K562 (cell line): ENCODE results near the gene NOS1. TPM values are rescaled to one million over a fixed set of nuclear protein-coding genes. Genes with fewer than 3 reads are reported as not detected.

Source experiments
- ATAC-seq: fragments of 200-7000 bp; cut with Tn5 transposase; 3 replicates; pipeline ENCODE4 v1.9.1; 2020; ENCODE audit warnings: moderate library complexity
- BruUV-seq: library from RNA; stranded (reverse); fragments of 400-500 nt; replicated peaks from 2 replicates; lab custom pipeline; 2021; lab: Mats Ljungman, UMichigan
- CTCF ChIA-PET: fragments of 300-600 bp; formaldehyde crosslinking; extraction: SDS; loops from one replicate; lab custom pipeline; 2021; ENCODE audit warnings: low intra/inter-chr PET ratio; lab: Yijun Ruan, JAX
- POLR2A ChIA-PET: fragments of 300-600, 350-650 bp; sonication (Branson Sonifier 250); formaldehyde crosslinking; extraction: SDS; loops from one replicate; lab custom pipeline; 2021; ENCODE audit warnings: antibody characterized with exemption, inconsistent platforms; lab: Yijun Ruan, JAX
- DNase-seq, 4 experiments: peaks; one replicate each; pipeline versions ENCODE4 v3.0.0 to v3.0.0-alpha.2; 2011 to 2018; ENCODE audit warnings: low spot score in 3 of 4, mixed read lengths in 3 of 4; ENCODE audit errors: extremely low read depth in 1 of 4
- FAIRE-seq: peaks from 2 replicates; lab custom pipeline; 2011; peaks lifted over from hg19 to GRCh38; lab: Jason Lieb, UNC
- H2AFZ ChIP-seq: 2 replicates; pipeline ENCODE4 v1.6.0; 2011; ENCODE audit warnings: low read depth, low read length, control low read depth, inconsistent platforms
- H3K27ac ChIP-seq: fragments of 200-600 bp; 3 replicates; pipeline ENCODE4 v1.8.0; 2011; ENCODE audit warnings: low read depth, mild to moderate bottlenecking, control low read depth, inconsistent platforms, low read length, moderate library complexity, mixed read lengths; ENCODE audit errors: extremely low read depth
- H3K27me3 ChIP-seq, 2 experiments: fragments of 300-600 bp in 1 of 2; 2 replicates in 1 of 2; 3 replicates in 1 of 2; pipeline versions ENCODE4 v1.6.0 to v1.8.0; 2011; ENCODE audit warnings: inconsistent platforms in 2 of 2, low read length in 2 of 2, mild to moderate bottlenecking in 1 of 2, mixed read lengths in 1 of 2, moderate library complexity in 1 of 2; ENCODE audit not compliant: control insufficient read depth in 2 of 2, insufficient read depth in 2 of 2
- H3K36me3 ChIP-seq: fragments of 300-600 bp; 3 replicates; pipeline ENCODE4 v1.8.0; 2011; ENCODE audit warnings: mild to moderate bottlenecking, low read length, inconsistent platforms; ENCODE audit not compliant: control insufficient read depth, insufficient read depth
- H3K4me1 ChIP-seq, 2 experiments: fragments of 200-600 bp in 1 of 2; replicated peaks in 1 of 2; 2 replicates in 1 of 2; 3 replicates in 1 of 2; pipeline versions ENCODE4 v1.5.1 to v1.8.0; 2011; ENCODE audit warnings: inconsistent platforms in 2 of 2, low read length in 2 of 2, mild to moderate bottlenecking in 1 of 2, mixed read lengths in 1 of 2, moderate library complexity in 1 of 2; ENCODE audit not compliant: control insufficient read depth in 2 of 2, insufficient read depth in 2 of 2
- H3K4me2 ChIP-seq: 2 replicates; pipeline ENCODE4 v1.6.1; 2011; ENCODE audit warnings: low read length, control low read depth, inconsistent platforms, mixed read lengths; ENCODE audit not compliant: insufficient read depth
- H3K4me3 ChIP-seq: fragments of 200-600 bp; sonication (generic), shearing (Covaris generic); 2 replicates; pipeline ENCODE4 v1.5.1; 2016; ENCODE audit warnings: control low read depth, inconsistent platforms
- H3K79me2 ChIP-seq: fragments of 200-600 bp; 3 replicates; pipeline ENCODE4 v1.8.0; 2011; ENCODE audit warnings: low read length, inconsistent platforms; ENCODE audit not compliant: control insufficient read depth, insufficient read depth
- H3K9ac ChIP-seq, 2 experiments: 2 replicates each; pipeline versions ENCODE4 v1.6.0 to v1.6.1; 2011; ENCODE audit warnings: low read depth in 2 of 2, low read length in 2 of 2, control low read depth in 1 of 2, inconsistent platforms in 1 of 2, mild to moderate bottlenecking in 1 of 2, mixed read lengths in 1 of 2; ENCODE audit not compliant: insufficient read depth in 1 of 2
- H3K9me1 ChIP-seq: one replicate; pipeline ENCODE4 v1.6.0; 2011; ENCODE audit warnings: inconsistent platforms, mild to moderate bottlenecking, low read length, moderate library complexity; ENCODE audit not compliant: control insufficient read depth, insufficient read depth
- H3K9me3 ChIP-seq: replicated peaks from 2 replicates; pipeline ENCODE4 v1.5.1; 2011; ENCODE audit warnings: low read depth, low read length, inconsistent platforms; ENCODE audit not compliant: control insufficient read depth, insufficient read depth
- H4K20me1 ChIP-seq: replicated peaks from 2 replicates; pipeline ENCODE4 v1.6.1; 2011; ENCODE audit warnings: low read length, inconsistent platforms, mixed read lengths; ENCODE audit not compliant: control insufficient read depth, insufficient read depth
- CREB3L1 ChIP-seq: fragments of 450-650 bp; IDR thresholded peaks from 2 replicates; pipeline ENCODE4 v1.6.1; 2014; ENCODE audit warnings: low read depth, mild to moderate bottlenecking, moderate library complexity, borderline replicate concordance
- FUS ChIP-seq: fragments of 200-400 bp; formaldehyde crosslinking; optimal IDR thresholded peaks from 2 replicates; pipeline ENCODE3; 2017; ENCODE audit warnings: low read depth, low read length
- NR2C2 ChIP-seq, 2 experiments: fragments of 200-800 bp in 1 of 2; sonication (Bioruptor generic) in 1 of 2; sonication (generic) in 1 of 2; formaldehyde crosslinking in 1 of 2; IDR thresholded peaks; 2 replicates each; pipeline versions ENCODE4 v1.6.1 to v1.8.0; 2016 to 2022; ENCODE audit warnings: mild to moderate bottlenecking in 1 of 2, missing compliant biosample characterization in 1 of 2, missing genetic modification characterization in 1 of 2, missing genetic modification reagents in 1 of 2
- SP1 ChIP-seq: sonication (generic); formaldehyde crosslinking; IDR thresholded peaks from 2 replicates; pipeline ENCODE4 v1.8.1; 2022; ENCODE audit warnings: mild to moderate bottlenecking, missing genetic modification reagents
- TAF7 ChIP-seq: fragments of 450-650 bp; IDR thresholded peaks from 2 replicates; pipeline ENCODE4 v1.6.1; 2016; ENCODE audit warnings: missing genetic modification characterization, missing compliant biosample characterization
- XRCC3 ChIP-seq: fragments of 450-650 bp; IDR thresholded peaks from 2 replicates; pipeline ENCODE4 v1.6.1; 2017; ENCODE audit warnings: mild to moderate bottlenecking, moderate library complexity
- ZNF699 ChIP-seq: fragments of 250-450 bp; sonication (Bioruptor Pico); IDR thresholded peaks from 2 replicates; pipeline ENCODE4 v1.8.0; 2021; ENCODE audit warnings: mild to moderate bottlenecking, moderate library complexity; ENCODE audit not compliant: insufficient replicate concordance
- WGBS: fragments of 100-300 bp; shearing (Covaris generic); methylation state at CpG from one replicate; pipeline ENCODE4 v1.1.6; 2016; ENCODE audit warnings: low coverage, mixed read lengths; ENCODE audit not compliant: insufficient coverage; ENCODE audit errors: missing lambda C conversion rate; 5-methylcytosine and 5-hydroxymethylcytosine counted together
- in situ Hi-C: fragments of 300-500 bp; cut with MboI; formaldehyde crosslinking; loops from 4 replicates; pipeline ENCODE4 v1.15.0; 2018; ENCODE audit warnings: inconsistent platforms, mixed read lengths
- intact Hi-C: fragments of 100-400 bp; cut with micrococcal nuclease; formaldehyde crosslinking; loops from 2 replicates; pipeline ENCODE4 v1.14.2; 2022
- polyA plus RNA-seq, 8 experiments: library from polyadenylated mRNA; depleted of rRNA in 4 of 8; stranded (reverse) in 5 of 8; unstranded in 3 of 8; fragments of >200 nt; fragmentation: Nextera tagmentation in 2 of 8; fragmentation: Illumina TruSeq in 1 of 8; extraction: Ambion mirVana in 2 of 8; extraction: Trizol in 1 of 8; gene quantifications; 2 replicates each; pipeline versions ENCODE4 v1.2.1 to v1.2.3, GENCODE V29; 2011 to 2014; ENCODE audit warnings: inconsistent platforms in 1 of 8, missing spikeins in 1 of 8
- total RNA-seq, 7 experiments: library from RNA; depleted of rRNA in 6 of 7; stranded (reverse); fragments of >200 nt in 6 of 7; fragmentation: Illumina TruSeq in 2 of 7; extraction: Trizol in 2 of 7; gene quantifications; 2 replicates each; pipeline versions ENCODE4 v1.2.1 to v1.2.3, GENCODE V29; 2011 to 2021; ENCODE audit warnings: low replicate concordance in 1 of 7
- TF ChIP-seq, protein P1 (sequence below): fragments of 450-650 bp; IDR thresholded peaks from 2 replicates; pipeline ENCODE4 v1.6.1; 2016; ENCODE audit warnings: antibody characterized with exemption

Gene NOS1
- total and polyA plus RNA-seq, 9 of the 15 experiments (the other 6 are each of a cell fraction or from before 2014, with no cell fraction given): not detected

GRCh38 chr12:117339104-117339503 is 22.3 kb downstream of the NOS1 start:
- no peak overlapping the region for H3K27ac ChIP-seq
- no peaks in the 10 kb centered on the region for H3K36me3 ChIP-seq
- no peak overlapping the region for H2AFZ ChIP-seq
- H3K27me3 ChIP-seq: peaks cover 10 to 30% of the 10 kb centered on the region in 2 experiments; a peak in 3 of 5 replicates
- no TSS peak for BruUV-seq
- no peak overlapping the region for H3K4me3 ChIP-seq
- no peak for FAIRE-seq
- DNase-seq: no peak
- no peaks in the 10 kb centered on the region for H3K79me2 ChIP-seq
- no peaks in the 10 kb centered on the region for H3K9me1 ChIP-seq
- intact Hi-C loops: no loop called here
- WGBS: 1% methylated on average over 4 of the region's 4 CpGs
- ATAC-seq: no peak
- no peak overlapping the region for H3K9ac ChIP-seq
- no peak overlapping the region for H3K4me2 ChIP-seq
- POLR2A ChIA-PET: no interaction called here
- CTCF ChIA-PET: no interaction called here
- in situ Hi-C loops: no loop called here
- H3K4me1 ChIP-seq: no peaks in the 10 kb centered on the region
- no peaks in the 10 kb centered on the region for H3K9me3 ChIP-seq
- no peaks in the 10 kb centered on the region for H4K20me1 ChIP-seq
- no peak for TF ChIP-seq SP1 (CRISPR knock-in tag)
- TF ChIP-seq XRCC3: no peak
- no peak for TF ChIP-seq FUS
- TF ChIP-seq, protein P1, sequence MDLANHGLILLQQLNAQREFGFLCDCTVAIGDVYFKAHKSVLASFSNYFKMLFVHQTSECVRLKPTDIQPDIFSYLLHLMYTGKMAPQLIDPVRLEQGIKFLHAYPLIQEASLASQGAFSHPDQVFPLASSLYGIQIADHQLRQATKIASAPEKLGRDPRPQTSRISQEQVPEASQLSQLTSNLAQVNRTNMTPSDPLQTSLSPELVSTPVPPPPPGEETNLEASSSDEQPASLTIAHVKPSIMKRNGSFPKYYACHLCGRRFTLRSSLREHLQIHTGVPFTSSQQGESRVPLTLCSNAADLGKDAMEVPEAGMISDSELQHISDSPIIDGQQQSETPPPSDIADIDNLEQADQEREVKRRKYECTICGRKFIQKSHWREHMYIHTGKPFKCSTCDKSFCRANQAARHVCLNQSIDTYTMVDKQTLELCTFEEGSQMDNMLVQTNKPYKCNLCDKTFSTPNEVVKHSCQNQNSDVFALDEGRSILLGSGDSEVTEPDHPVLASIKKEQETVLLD: no peak
- no peak for TF ChIP-seq TAF7 (tag)
- no peak for TF ChIP-seq CREB3L1
- TF ChIP-seq NR2C2 (CRISPR knock-in tag; IDR thresholded peaks at IDR 0.05): no peak
- no peak for TF ChIP-seq NR2C2 (tag; IDR thresholded peaks at IDR 0.05)
- no peak for TF ChIP-seq ZNF699 (CRISPR knock-in tag)
